ENCODE results near the gene PANX1. TPM values are rescaled to one million over a fixed set of nuclear protein-coding genes. Genes with fewer than 3 reads are reported as not detected.

The PANX1 gene
- total RNA-seq, 4 donors from 2014 or later, result 9.0 to 20.1 (median 11.3) TPM

DNA sequence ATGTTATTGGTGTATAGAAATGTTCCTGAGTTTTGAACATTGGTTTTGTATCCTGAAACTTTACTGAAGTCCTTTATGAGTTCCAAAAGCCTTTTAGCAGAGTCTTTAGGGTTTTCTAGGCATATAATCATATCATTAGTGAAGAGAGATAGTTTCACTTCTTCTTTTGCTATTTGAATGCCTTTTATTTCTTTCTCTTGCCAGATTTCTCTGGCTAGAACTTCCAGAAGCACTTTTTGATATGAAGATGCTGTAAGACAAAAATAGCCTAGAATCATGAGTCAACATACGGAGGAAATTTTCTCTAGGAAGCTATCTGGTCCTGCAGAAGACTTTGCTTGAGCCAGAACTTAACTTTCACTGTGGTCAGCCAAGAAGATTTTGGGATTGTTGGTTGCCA lies 89.1 kb downstream of the PANX1 start:
- 69% methylated on average over 1 of the region's 1 CpG; no CpG with 5 or more reads in 1 of the 2 donors for WGBS, 2 donors (ENCODE audit: low coverage in 1 of 2)
- DNase-seq, result no peak
- intact Hi-C loops (cut with DNase I; ENCODE audit: low total_unique reads), result no loop called here
- H3K36me3 ChIP-seq, result no peaks in the 10 kb centered on the region
- TF ChIP-seq EP300 (IDR thresholded peaks at IDR 0.05; ENCODE audit: low read depth), result no peak
- TF ChIP-seq, protein P1, sequence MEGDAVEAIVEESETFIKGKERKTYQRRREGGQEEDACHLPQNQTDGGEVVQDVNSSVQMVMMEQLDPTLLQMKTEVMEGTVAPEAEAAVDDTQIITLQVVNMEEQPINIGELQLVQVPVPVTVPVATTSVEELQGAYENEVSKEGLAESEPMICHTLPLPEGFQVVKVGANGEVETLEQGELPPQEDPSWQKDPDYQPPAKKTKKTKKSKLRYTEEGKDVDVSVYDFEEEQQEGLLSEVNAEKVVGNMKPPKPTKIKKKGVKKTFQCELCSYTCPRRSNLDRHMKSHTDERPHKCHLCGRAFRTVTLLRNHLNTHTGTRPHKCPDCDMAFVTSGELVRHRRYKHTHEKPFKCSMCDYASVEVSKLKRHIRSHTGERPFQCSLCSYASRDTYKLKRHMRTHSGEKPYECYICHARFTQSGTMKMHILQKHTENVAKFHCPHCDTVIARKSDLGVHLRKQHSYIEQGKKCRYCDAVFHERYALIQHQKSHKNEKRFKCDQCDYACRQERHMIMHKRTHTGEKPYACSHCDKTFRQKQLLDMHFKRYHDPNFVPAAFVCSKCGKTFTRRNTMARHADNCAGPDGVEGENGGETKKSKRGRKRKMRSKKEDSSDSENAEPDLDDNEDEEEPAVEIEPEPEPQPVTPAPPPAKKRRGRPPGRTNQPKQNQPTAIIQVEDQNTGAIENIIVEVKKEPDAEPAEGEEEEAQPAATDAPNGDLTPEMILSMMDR (IDR thresholded peaks at IDR 0.05), result no peak
- no peak for TF ChIP-seq POLR2A (IDR thresholded peaks at IDR 0.05)
- no peak for TF ChIP-seq POLR2AphosphoS5 (IDR thresholded peaks at IDR 0.05)
- H3K4me3 ChIP-seq, result no peak overlapping the region
- H3K4me1 ChIP-seq, result no peaks in the 10 kb centered on the region
- H3K27ac ChIP-seq, result no peak overlapping the region
- peaks cover 8 to 10% of the 10 kb centered on the region in 2 donors for H3K9me3 ChIP-seq
- H3K27me3 ChIP-seq, result no peaks in the 10 kb centered on the region
- in situ Hi-C loops (cut with MboI; ENCODE audit: low pct_ligation_motif_present in 1 of 4, low pct_unique_long_range_greater_than_20kb in 1 of 4, low sequenced_read_pairs in 3 of 4), result no loop called here

DNA sequence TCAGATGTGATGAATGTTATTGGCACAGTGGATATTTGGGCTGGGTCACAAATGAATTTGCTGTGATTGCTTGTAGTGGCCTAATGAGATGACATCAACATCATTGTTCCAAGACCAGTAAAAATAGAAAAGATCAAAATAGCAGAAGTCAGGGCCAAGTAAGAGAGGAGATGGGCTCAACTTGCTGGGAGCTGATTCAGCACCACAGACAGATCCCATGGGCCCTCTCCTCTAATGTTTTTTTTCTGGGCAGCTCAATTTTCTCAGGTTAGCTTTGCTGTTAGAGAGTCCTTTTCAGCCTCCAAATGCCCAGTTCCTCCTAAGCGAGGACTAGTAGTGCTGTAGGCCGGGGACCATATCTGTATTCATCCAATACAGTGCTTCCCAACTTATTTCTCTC lies 89.7 kb downstream of the PANX1 start:
- TF ChIP-seq, protein P1 (IDR thresholded peaks at IDR 0.05), result no peak
- TF ChIP-seq POLR2A (IDR thresholded peaks at IDR 0.05) (no peak), EP300 (IDR thresholded peaks at IDR 0.05; ENCODE audit: low read depth) (no peak), POLR2AphosphoS5 (IDR thresholded peaks at IDR 0.05) (no peak)
- H3K4me1 ChIP-seq, result no peaks in the 10 kb centered on the region
- peaks cover 8 to 10% of the 10 kb centered on the region in 2 donors for H3K9me3 ChIP-seq
- in situ Hi-C loops (cut with MboI; ENCODE audit: low pct_ligation_motif_present in 1 of 4, low pct_unique_long_range_greater_than_20kb in 1 of 4, low sequenced_read_pairs in 3 of 4), result no loop called here
- WGBS, 2 donors (ENCODE audit: low coverage in 1 of 2), result 77 to 88% methylated on average over 2 of the region's 2 CpGs
- intact Hi-C loops (cut with DNase I; ENCODE audit: low total_unique reads), result no loop called here
- no peak overlapping the region for H3K4me3 ChIP-seq
- DNase-seq, result no peak
- no peaks in the 10 kb centered on the region for H3K36me3 ChIP-seq
- no peak overlapping the region for H3K27ac ChIP-seq
- H3K27me3 ChIP-seq, result no peaks in the 10 kb centered on the region

DNA sequence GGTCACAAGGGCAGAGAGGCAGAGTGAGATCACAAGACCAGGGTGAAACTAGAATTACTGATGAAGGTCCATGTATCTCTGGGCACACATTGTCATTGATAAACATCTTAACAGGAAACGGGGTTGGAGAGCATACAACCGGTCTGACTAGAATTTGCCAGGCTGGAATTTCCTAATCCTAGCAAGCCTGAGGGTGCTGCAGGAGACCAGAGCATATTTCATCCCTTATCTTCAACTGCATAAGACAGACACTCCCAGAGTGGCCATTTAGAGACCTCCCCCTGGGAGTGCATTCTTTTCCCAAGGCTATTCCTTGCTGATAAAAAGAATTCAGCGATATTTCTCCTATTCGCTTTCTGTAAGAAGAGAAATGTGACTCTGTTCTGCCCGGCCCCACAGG lies 91.1 kb downstream of the PANX1 start:
- TF ChIP-seq POLR2A (IDR thresholded peaks at IDR 0.05) (no peak), EP300 (IDR thresholded peaks at IDR 0.05; ENCODE audit: low read depth) (no peak)
- TF ChIP-seq, protein P1 (IDR thresholded peaks at IDR 0.05), result no peak
- Histone ChIP-seq H3K27ac (no peak overlapping the region), H3K36me3 (no peaks in the 10 kb centered on the region), H3K4me3 (no peak overlapping the region), H3K9me3 (peaks cover 8 to 10% of the 10 kb centered on the region in 2 donors), H3K4me1 (no peaks in the 10 kb centered on the region), H3K27me3 (no peaks in the 10 kb centered on the region)
- in situ Hi-C loops (cut with MboI; ENCODE audit: low pct_ligation_motif_present in 1 of 4, low pct_unique_long_range_greater_than_20kb in 1 of 4, low sequenced_read_pairs in 3 of 4), result no loop called here
- WGBS, 2 donors (ENCODE audit: low coverage in 1 of 2), result 87 to 91% methylated on average over 4 to 5 of the region's 5 CpGs
- no peak for DNase-seq
- intact Hi-C loops (cut with DNase I; ENCODE audit: low total_unique reads), result no loop called here

DNA sequence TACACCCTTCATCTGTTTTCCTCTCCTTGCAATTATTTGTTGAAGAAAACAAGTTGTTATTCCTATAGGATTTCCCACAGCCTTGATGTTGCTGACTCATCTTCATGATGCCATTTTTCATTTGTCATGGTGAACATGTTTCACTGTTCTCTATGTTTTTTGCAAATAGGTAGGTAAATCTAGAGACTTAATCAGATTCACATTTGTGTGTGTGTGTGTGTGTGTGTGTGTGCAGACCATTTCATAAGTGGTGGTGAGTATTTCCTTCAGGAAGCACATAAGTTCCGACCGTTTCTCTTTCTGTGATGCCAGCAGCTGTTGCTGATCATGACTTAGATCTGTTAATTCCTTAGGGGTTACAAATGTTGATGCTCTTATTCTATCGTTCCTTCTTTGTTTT lies 95.4 kb downstream of the PANX1 start:
- H3K4me3 ChIP-seq, result no peak overlapping the region
- no peak for TF ChIP-seq EP300 (IDR thresholded peaks at IDR 0.05; ENCODE audit: low read depth)
- no peak for TF ChIP-seq POLR2AphosphoS5 (IDR thresholded peaks at IDR 0.05)
- TF ChIP-seq, protein P1 (IDR thresholded peaks at IDR 0.05), result no peak
- no peak for TF ChIP-seq POLR2A (IDR thresholded peaks at IDR 0.05)
- intact Hi-C loops (cut with DNase I; ENCODE audit: low total_unique reads), result no loop called here
- no peak overlapping the region for H3K27ac ChIP-seq
- no peaks in the 10 kb centered on the region for H3K27me3 ChIP-seq
- no peaks in the 10 kb centered on the region for H3K4me1 ChIP-seq
- H3K9me3 ChIP-seq, result peaks cover 5 to 7% of the 10 kb centered on the region in 2 donors
- DNase-seq, result no peak
- no peaks in the 10 kb centered on the region for H3K36me3 ChIP-seq
- in situ Hi-C loops (cut with MboI; ENCODE audit: low pct_ligation_motif_present in 1 of 4, low pct_unique_long_range_greater_than_20kb in 1 of 4, low sequenced_read_pairs in 3 of 4), result no loop called here
- WGBS, 2 donors (ENCODE audit: low coverage in 1 of 2), result 37 to 42% methylated on average over 3 of the region's 3 CpGs

Other genes with a start within 250 kb of the PANX1 start
- not detected for gene HEPHL1, start 107.5 kb upstream of the PANX1 start, total RNA-seq
- gene IZUMO1R, start 175.7 kb downstream of the PANX1 start, total RNA-seq, result not detected

All from transverse colon (tissue), 4 donors.